WTC11 (cell line): ENCODE data around the gene KCNK16. TPM values are rescaled to one million over a fixed set of nuclear protein-coding genes. Genes with fewer than 3 reads are reported as not detected.

ENCODE experiments used
- ATAC-seq: fragments of 200-7000 bp; cut with Tn5 transposase; 2 replicates; pipeline ENCODE4 v1.10.0; 2021; ENCODE audit warnings: mild to moderate bottlenecking, moderate library complexity
- CTCF ChIA-PET: fragments of 300-600 bp; sonication (Branson Sonifier 250); formaldehyde crosslinking; loops from one replicate; lab custom pipeline; 2021; ENCODE audit warnings: antibody characterized with exemption; lab: Charles Lee
- POLR2A ChIA-PET: fragments of 350-600 bp; sonication (Branson Sonifier 250); formaldehyde crosslinking; loops from one replicate; lab custom pipeline; 2021; ENCODE audit warnings: antibody characterized with exemption; lab: Charles Lee
- DNase-seq: peaks from one replicate; pipeline ENCODE4 v3.0.0; 2021; ENCODE audit warnings: low spot score
- H3K27ac Mint-ChIP-seq: 2 replicates; pipeline ENCODE4 v1.8.0; 2021; ENCODE audit warnings: mixed read lengths
- H3K27me3 Mint-ChIP-seq: 2 replicates; pipeline ENCODE4 v1.8.0; 2021; ENCODE audit warnings: low read depth, mild to moderate bottlenecking, moderate library complexity, mixed read lengths
- H3K36me3 Mint-ChIP-seq: 2 replicates; pipeline ENCODE4 v1.8.0; 2021; ENCODE audit warnings: mixed read lengths
- H3K4me1 Mint-ChIP-seq: 2 replicates; pipeline ENCODE4 v1.8.0; 2022; ENCODE audit warnings: mixed read lengths
- H3K4me3 Mint-ChIP-seq: 2 replicates; pipeline ENCODE4 v1.8.0; 2021; ENCODE audit warnings: mild to moderate bottlenecking, moderate library complexity, mixed read lengths
- H3K9me3 Mint-ChIP-seq: 2 replicates; pipeline ENCODE4 v1.8.0; 2021; ENCODE audit warnings: mixed read lengths
- ATF1 ChIP-seq: sonication (generic); formaldehyde crosslinking; IDR thresholded peaks from 2 replicates; pipeline ENCODE4 v1.8.1; 2023; ENCODE audit warnings: mild to moderate bottlenecking, moderate library complexity, missing genetic modification reagents
- ELF4 ChIP-seq: sonication (generic); formaldehyde crosslinking; IDR thresholded peaks from 2 replicates; pipeline ENCODE4 v1.8.1; 2022; ENCODE audit warnings: low read depth, mild to moderate bottlenecking, moderate library complexity, missing genetic modification reagents
- FOXJ3 ChIP-seq: sonication (generic); formaldehyde crosslinking; IDR thresholded peaks from 2 replicates; pipeline ENCODE4 v1.9.0; 2021; ENCODE audit warnings: missing genetic modification reagents, mild to moderate bottlenecking, borderline replicate concordance
- GRHL2 ChIP-seq: fragments of 250-450 bp; sonication (Bioruptor Pico); IDR thresholded peaks from 2 replicates; pipeline ENCODE4 v1.8.0; 2022; ENCODE audit warnings: mild to moderate bottlenecking, moderate library complexity; ENCODE audit not compliant: insufficient replicate concordance, severe bottlenecking
- HMGXB4 ChIP-seq: sonication (generic); formaldehyde crosslinking; IDR thresholded peaks from 2 replicates; pipeline ENCODE4 v1.8.1; 2023; ENCODE audit warnings: mild to moderate bottlenecking, moderate library complexity, missing genetic modification reagents
- IRF2 ChIP-seq: sonication (generic); formaldehyde crosslinking; IDR thresholded peaks from 2 replicates; pipeline ENCODE4 v1.8.0; 2022; ENCODE audit warnings: low read depth, missing genetic modification reagents, borderline replicate concordance
- MLX ChIP-seq: sonication (generic); formaldehyde crosslinking; IDR thresholded peaks from 2 replicates; pipeline ENCODE4 v1.8.1; 2023; ENCODE audit warnings: mild to moderate bottlenecking, missing genetic modification reagents, moderate library complexity
- NFE2L1 ChIP-seq: sonication (generic); formaldehyde crosslinking; IDR thresholded peaks from 2 replicates; pipeline ENCODE4 v1.8.1; 2023; ENCODE audit warnings: missing genetic modification reagents
- NR1H2 ChIP-seq: sonication (generic); formaldehyde crosslinking; IDR thresholded peaks from 2 replicates; pipeline ENCODE4 v1.9.0; 2021; ENCODE audit warnings: mild to moderate bottlenecking, moderate library complexity, missing genetic modification reagents
- NR3C1 ChIP-seq: sonication (generic); formaldehyde crosslinking; conservative IDR thresholded peaks from 2 replicates; pipeline ENCODE4 v1.8.1; 2023; ENCODE audit warnings: low read depth, mild to moderate bottlenecking, missing genetic modification reagents
- PREB ChIP-seq: sonication (generic); formaldehyde crosslinking; IDR thresholded peaks from 2 replicates; pipeline ENCODE4 v1.8.1; 2022; ENCODE audit warnings: mild to moderate bottlenecking, missing genetic modification reagents, moderate library complexity, borderline replicate concordance
- RORB ChIP-seq: fragments of 250-450 bp; sonication (Bioruptor Pico); IDR thresholded peaks from 2 replicates; pipeline ENCODE4 v1.9.0; 2021; ENCODE audit warnings: mild to moderate bottlenecking
- TCF7 ChIP-seq: sonication (generic); formaldehyde crosslinking; IDR thresholded peaks from 2 replicates; pipeline ENCODE4 v1.8.0; 2022; ENCODE audit warnings: mild to moderate bottlenecking, low read depth, missing genetic modification reagents, moderate library complexity
- ZNF121 ChIP-seq: sonication (generic); formaldehyde crosslinking; IDR thresholded peaks from 2 replicates; pipeline ENCODE4 v1.8.0; 2023; ENCODE audit warnings: missing genetic modification reagents
- ZNF138 ChIP-seq: sonication (generic); formaldehyde crosslinking; conservative IDR thresholded peaks from 2 replicates; pipeline ENCODE4 v1.8.1; 2022; ENCODE audit warnings: mild to moderate bottlenecking, moderate library complexity, missing genetic modification reagents
- ZNF263 ChIP-seq: sonication (generic); formaldehyde crosslinking; IDR thresholded peaks from 2 replicates; pipeline ENCODE4 v1.8.1; 2022; ENCODE audit warnings: low read depth, mild to moderate bottlenecking, moderate library complexity, missing genetic modification reagents
- ZNF281 ChIP-seq: sonication (generic); formaldehyde crosslinking; IDR thresholded peaks from 2 replicates; pipeline ENCODE4 v1.8.0; 2023; ENCODE audit warnings: mild to moderate bottlenecking, missing genetic modification reagents
- total RNA-seq: library from RNA; stranded (reverse); gene quantifications from 3 replicates; pipeline ENCODE4 v1.2.3, GENCODE V29; 2021
- TF ChIP-seq, protein P1 (sequence below): fragments of 250-450 bp; sonication (Bioruptor Pico); IDR thresholded peaks from 2 replicates; pipeline ENCODE4 v1.9.0; 2021; ENCODE audit warnings: mild to moderate bottlenecking
- TF ChIP-seq, protein P2 (sequence below): sonication (generic); formaldehyde crosslinking; IDR thresholded peaks from 2 replicates; pipeline ENCODE4 v1.8.1; 2023; ENCODE audit warnings: mild to moderate bottlenecking, missing genetic modification reagents
- TF ChIP-seq, protein P3 (sequence below): fragments of 250-450 bp; sonication (Bioruptor Pico); IDR thresholded peaks from 2 replicates; pipeline ENCODE4 v1.9.0; 2021; ENCODE audit warnings: mild to moderate bottlenecking

KCNK16 gene
- total RNA-seq, 1 experiment from 2014 or later, result not detected

DNA sequence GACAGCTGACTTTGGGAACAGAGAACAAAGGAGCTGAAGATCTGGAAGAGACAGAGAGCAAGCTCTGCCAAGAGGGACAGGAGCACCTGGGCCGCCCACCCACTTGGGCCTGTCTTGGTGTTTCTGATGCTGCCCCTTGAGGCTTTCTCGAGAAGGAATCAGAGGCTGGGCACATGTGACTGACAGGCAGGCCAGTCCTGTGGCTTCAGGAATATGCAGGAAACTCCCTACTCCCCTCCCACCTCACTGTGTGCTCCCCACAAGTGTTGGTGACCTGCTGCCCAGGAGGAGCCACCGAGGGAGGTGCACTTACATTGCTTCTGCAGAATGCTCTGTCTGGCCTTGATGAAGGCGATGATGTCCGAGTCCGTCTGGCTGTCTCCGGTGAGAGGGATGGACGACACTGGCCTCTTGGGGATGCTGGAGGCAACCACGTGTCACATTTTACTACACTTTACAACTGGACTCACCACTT is 20.9 kb upstream of the KCNK16 start:
- TF ChIP-seq ZNF281 (CRISPR knock-in tag) (no peak), FOXJ3 (CRISPR knock-in tag) (no peak), HMGXB4 (CRISPR knock-in tag) (no peak), IRF2 (CRISPR knock-in tag) (no peak), ZNF121 (CRISPR knock-in tag) (no peak), ATF1 (no peak), RORB (CRISPR knock-in tag) (no peak), NR3C1 (CRISPR knock-in tag) (no peak), MLX (no peak), TCF7 (CRISPR knock-in tag) (no peak), NFE2L1 (CRISPR knock-in tag) (no peak)
- TF ChIP-seq, protein P1, sequence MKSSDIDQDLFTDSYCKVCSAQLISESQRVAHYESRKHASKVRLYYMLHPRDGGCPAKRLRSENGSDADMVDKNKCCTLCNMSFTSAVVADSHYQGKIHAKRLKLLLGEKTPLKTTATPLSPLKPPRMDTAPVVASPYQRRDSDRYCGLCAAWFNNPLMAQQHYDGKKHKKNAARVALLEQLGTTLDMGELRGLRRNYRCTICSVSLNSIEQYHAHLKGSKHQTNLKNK (CRISPR knock-in tag), result no peak
- TF ChIP-seq, protein P2, sequence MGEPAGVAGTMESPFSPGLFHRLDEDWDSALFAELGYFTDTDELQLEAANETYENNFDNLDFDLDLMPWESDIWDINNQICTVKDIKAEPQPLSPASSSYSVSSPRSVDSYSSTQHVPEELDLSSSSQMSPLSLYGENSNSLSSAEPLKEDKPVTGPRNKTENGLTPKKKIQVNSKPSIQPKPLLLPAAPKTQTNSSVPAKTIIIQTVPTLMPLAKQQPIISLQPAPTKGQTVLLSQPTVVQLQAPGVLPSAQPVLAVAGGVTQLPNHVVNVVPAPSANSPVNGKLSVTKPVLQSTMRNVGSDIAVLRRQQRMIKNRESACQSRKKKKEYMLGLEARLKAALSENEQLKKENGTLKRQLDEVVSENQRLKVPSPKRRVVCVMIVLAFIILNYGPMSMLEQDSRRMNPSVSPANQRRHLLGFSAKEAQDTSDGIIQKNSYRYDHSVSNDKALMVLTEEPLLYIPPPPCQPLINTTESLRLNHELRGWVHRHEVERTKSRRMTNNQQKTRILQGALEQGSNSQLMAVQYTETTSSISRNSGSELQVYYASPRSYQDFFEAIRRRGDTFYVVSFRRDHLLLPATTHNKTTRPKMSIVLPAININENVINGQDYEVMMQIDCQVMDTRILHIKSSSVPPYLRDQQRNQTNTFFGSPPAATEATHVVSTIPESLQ (CRISPR knock-in tag), result no peak
- CTCF ChIA-PET, result interaction anchor here (1.2 to 2.6 kb wide), 2 partner anchors 19 to 33 kb away, joined by 4 to 12 read pairs; no protein-coding TSS in a partner anchor
- Mint-ChIP-seq H3K27ac (no peak overlapping the region; the same call in 1 of the 2 replicates), H3K4me3 (no peak overlapping the region), H3K27me3 (no peaks in the 10 kb centered on the region), H3K36me3 (no peaks in the 10 kb centered on the region), H3K9me3 (peaks cover 3% of the 10 kb centered on the region), H3K4me1 (peaks cover 37% of the 10 kb centered on the region)
- POLR2A ChIA-PET, result no interaction called here
- ATAC-seq (no peak), DNase-seq (no peak)

- CTCF ChIA-PET, result interaction anchor here (1.2 to 2.6 kb wide), 2 partner anchors 20 to 32 kb away, joined by 4 to 12 read pairs; no protein-coding TSS in a partner anchor
- DNase-seq, result no peak
- TF ChIP-seq ZNF138 (CRISPR knock-in tag) (no peak), GRHL2 (no peak), NR1H2 (CRISPR knock-in tag) (no peak), IRF2 (CRISPR knock-in tag) (no peak), PREB (no peak), ELF4 (CRISPR knock-in tag) (no peak), ZNF263 (CRISPR knock-in tag) (no peak)
- TF ChIP-seq, protein P3, sequence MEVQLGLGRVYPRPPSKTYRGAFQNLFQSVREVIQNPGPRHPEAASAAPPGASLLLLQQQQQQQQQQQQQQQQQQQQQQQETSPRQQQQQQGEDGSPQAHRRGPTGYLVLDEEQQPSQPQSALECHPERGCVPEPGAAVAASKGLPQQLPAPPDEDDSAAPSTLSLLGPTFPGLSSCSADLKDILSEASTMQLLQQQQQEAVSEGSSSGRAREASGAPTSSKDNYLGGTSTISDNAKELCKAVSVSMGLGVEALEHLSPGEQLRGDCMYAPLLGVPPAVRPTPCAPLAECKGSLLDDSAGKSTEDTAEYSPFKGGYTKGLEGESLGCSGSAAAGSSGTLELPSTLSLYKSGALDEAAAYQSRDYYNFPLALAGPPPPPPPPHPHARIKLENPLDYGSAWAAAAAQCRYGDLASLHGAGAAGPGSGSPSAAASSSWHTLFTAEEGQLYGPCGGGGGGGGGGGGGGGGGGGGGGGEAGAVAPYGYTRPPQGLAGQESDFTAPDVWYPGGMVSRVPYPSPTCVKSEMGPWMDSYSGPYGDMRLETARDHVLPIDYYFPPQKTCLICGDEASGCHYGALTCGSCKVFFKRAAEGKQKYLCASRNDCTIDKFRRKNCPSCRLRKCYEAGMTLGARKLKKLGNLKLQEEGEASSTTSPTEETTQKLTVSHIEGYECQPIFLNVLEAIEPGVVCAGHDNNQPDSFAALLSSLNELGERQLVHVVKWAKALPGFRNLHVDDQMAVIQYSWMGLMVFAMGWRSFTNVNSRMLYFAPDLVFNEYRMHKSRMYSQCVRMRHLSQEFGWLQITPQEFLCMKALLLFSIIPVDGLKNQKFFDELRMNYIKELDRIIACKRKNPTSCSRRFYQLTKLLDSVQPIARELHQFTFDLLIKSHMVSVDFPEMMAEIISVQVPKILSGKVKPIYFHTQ (CRISPR knock-in tag), result no peak
These were observed 20.3 kb upstream of the KCNK16 start for GRCh38 chr6:39342692-39343395.

More at GRCh38 chr6:39342692-39343395, 20.3 kb upstream of the KCNK16 start:
- no peak for ATAC-seq
- H3K9me3 Mint-ChIP-seq, result peaks cover 3% of the 10 kb centered on the region
- POLR2A ChIA-PET, result no interaction called here
- H3K27ac Mint-ChIP-seq, result no peak overlapping the region
- H3K27me3 Mint-ChIP-seq, result no peaks in the 10 kb centered on the region
- H3K4me3 Mint-ChIP-seq, result no peak overlapping the region
- peaks cover 34% of the 10 kb centered on the region for H3K4me1 Mint-ChIP-seq
- no peaks in the 10 kb centered on the region for H3K36me3 Mint-ChIP-seq
